GM18517 (cell line): Measurements from ENCODE around the gene TRRAP.

ENCODE experiments used
- ATAC-seq: cut with Tn5 transposase; IDR thresholded peaks from one replicate; pipeline ENCODE4 v1.9.1; 2021; ENCODE audit warnings: mild to moderate bottlenecking, moderate library complexity; ENCODE audit not compliant: unreplicated experiment

Gene TRRAP

GRCh38 chr7:98935811-98936210 lies 57.5 kb downstream of the TRRAP start:
- no peak for ATAC-seq

- no peak for ATAC-seq
Observed at GRCh38 chr7:98943336-98943735, 65.0 kb downstream of the TRRAP start.

GRCh38 chr7:98944386-98944785 lies 66.1 kb downstream of the TRRAP start:
- no peak for ATAC-seq

GRCh38 chr7:98945852-98946251 lies 67.5 kb downstream of the TRRAP start:
- ATAC-seq: no peak

- no peak for ATAC-seq
Observed at GRCh38 chr7:98946389-98946788, 68.1 kb downstream of the TRRAP start.

- ATAC-seq: no peak
Observed at GRCh38 chr7:98949336-98950044, 71.2 kb downstream of the TRRAP start.

- no peak for ATAC-seq
Observed at GRCh38 chr7:98955992-98956391, 77.7 kb downstream of the TRRAP start.

- no peak for ATAC-seq
Observed at GRCh38 chr7:98956469-98956868, 78.1 kb downstream of the TRRAP start.

- no peak for ATAC-seq
Observed at GRCh38 chr7:98956937-98957336, 78.6 kb downstream of the TRRAP start.

GRCh38 chr7:98957766-98958165 lies 79.4 kb downstream of the TRRAP start:
- ATAC-seq: no peak

- no peak for ATAC-seq
Observed at GRCh38 chr7:98958968-98959367, 80.6 kb downstream of the TRRAP start.

GRCh38 chr7:98963305-98963704 lies 85.0 kb downstream of the TRRAP start:
- no peak for ATAC-seq

GRCh38 chr7:98964596-98964995 lies 86.3 kb downstream of the TRRAP start:
- no peak for ATAC-seq

- no peak for ATAC-seq
Observed at GRCh38 chr7:98968621-98969020, 90.3 kb downstream of the TRRAP start.

- ATAC-seq: no peak
Observed at GRCh38 chr7:98969386-98969785, 91.1 kb downstream of the TRRAP start.

- ATAC-seq: no peak
Observed at GRCh38 chr7:98970016-98970615, 91.8 kb downstream of the TRRAP start.

GRCh38 chr7:98970805-98971204 lies 92.5 kb downstream of the TRRAP start:
- ATAC-seq: no peak

GRCh38 chr7:98974205-98974604 lies 95.9 kb downstream of the TRRAP start:
- no peak for ATAC-seq

- no peak for ATAC-seq
Observed at GRCh38 chr7:98974906-98975816, 96.8 kb downstream of the TRRAP start.

- no peak for ATAC-seq
Observed at GRCh38 chr7:98976396-98977185, 98.3 kb downstream of the TRRAP start.

GRCh38 chr7:98978672-98979071 lies 100.3 kb downstream of the TRRAP start:
- no peak for ATAC-seq
